Heart left ventricle (tissue), 16 donors: ENCODE results near the gene KRT9. TPM values are rescaled to one million over a fixed set of nuclear protein-coding genes. Genes with fewer than 3 reads are reported as not detected.

Experiments
- ATAC-seq, 4 donors: fragments of 200-7000 bp; cut with Tn5 transposase; one replicate each; pipeline ENCODE4 v1.9.1; 2020 to 2022; ENCODE audit warnings: moderate library complexity in 4 of 4, mild to moderate bottlenecking in 3 of 4, moderate number of reproducible peaks in 1 of 4
- DNase-seq, 5 donors: peaks; one replicate each; pipeline ENCODE4 v3.0.0-alpha.2; 2020
- H3K27ac ChIP-seq, 12 donors: fragments of 200-600 bp; sonication (generic) in 4 of 12; one replicate each; pipeline versions ENCODE4 v1.5.0 to v1.8.0; 2016 to 2022; ENCODE audit warnings: mild to moderate bottlenecking in 2 of 12
- H3K27me3 ChIP-seq, 9 donors: fragments of 200-600 bp; sonication (generic) in 2 of 9; one replicate each; pipeline versions ENCODE4 v1.5.1 to v1.8.0; 2016 to 2022; ENCODE audit warnings: mild to moderate bottlenecking in 3 of 9
- H3K36me3 ChIP-seq, 9 donors: fragments of 200-600 bp; sonication (generic) in 2 of 9; one replicate each; pipeline versions ENCODE4 v1.5.0 to v1.8.0; 2018 to 2022; ENCODE audit warnings: mild to moderate bottlenecking in 2 of 9
- H3K4me1 ChIP-seq, 12 donors: fragments of 200-600 bp; sonication (generic) in 4 of 12; one replicate each; pipeline versions ENCODE4 v1.5.0 to v1.8.0; 2016 to 2022; ENCODE audit warnings: mild to moderate bottlenecking in 3 of 12
- H3K4me3 ChIP-seq, 12 donors: fragments of 200-600 bp; sonication (generic) in 4 of 12; one replicate each; pipeline versions ENCODE4 v1.5.0 to v1.8.0; 2017 to 2022; ENCODE audit warnings: mild to moderate bottlenecking in 9 of 12, moderate library complexity in 4 of 12
- H3K9me3 ChIP-seq, 12 donors: fragments of 200-600 bp; sonication (generic) in 4 of 12; one replicate each; pipeline versions ENCODE4 v1.5.0 to v1.8.0; 2016 to 2022; ENCODE audit warnings: mild to moderate bottlenecking in 1 of 12
- POLR2A ChIP-seq, 2 donors: fragments of 450-650 bp; IDR thresholded peaks; one replicate each; pipeline ENCODE4 v1.6.1; 2017; ENCODE audit warnings: antibody characterized with exemption in 2 of 2, mild to moderate bottlenecking in 2 of 2, moderate library complexity in 2 of 2
- WGBS, 4 donors: extraction: QIAGEN DNeasy Blood & Tissue Kit in 2 of 4; methylation state at CpG; one replicate each; pipeline versions ENCODE4 v1.1.5 to v1.1.7; 2013 to 2018; 5-methylcytosine and 5-hydroxymethylcytosine counted together
- intact Hi-C, 10 donors: fragments of 100-400 bp; cut with DNase I; formaldehyde crosslinking; loops; one replicate each; pipeline versions ENCODE4 v1.11.1 to v1.14.2; 2022
- polyA plus RNA-seq, 2 donors: library from polyadenylated mRNA; stranded (reverse); fragments of 200-250 nt; gene quantifications; one replicate each; pipeline ENCODE4 v1.2.3, GENCODE V29; 2013
- total RNA-seq, 9 donors: library from RNA; depleted of rRNA in 2 of 9; stranded (reverse); fragments of >200 nt in 2 of 9; fragmentation: NEBNext Ultra II Directional in 3 of 9; extraction: Animal tissue kit (Norgen Biotek cat#: 25700) in 3 of 9; gene quantifications; one replicate each; pipeline versions ENCODE4 v1.1.0 to v1.2.4, GENCODE V29; 2016 to 2023
- TF ChIP-seq, protein P1 (sequence below), 12 donors: fragments of 200-600 bp; sonication (generic) in 4 of 12; IDR thresholded peaks; one replicate each; pipeline versions ENCODE4 v1.5.0 to v1.8.0; 2018 to 2022; ENCODE audit warnings: antibody characterized with exemption in 12 of 12, mild to moderate bottlenecking in 5 of 12
- donor health status: ischemic (EF 13 %, LVEDD 7.1; RV severe dilation, severe dysfunction).
- donor health status: healthy with polysubstance abuse.
- donor health status: DM: no; HTN: yes; CAD: no.
- donor health status: DM: no; HTN: no; CAD: no.
- donor health status: ischemic (EF 25% LVEDD 6.9; RV normal size, moderate dysfunction).
- donor health status: ischemic (EF 25% LVEDD 5.7; RV mildly dilated, moderate dysfunction).
- donor health status: healthy.
- donor health status: DM: yes; HTN: yes; CAD: no.
- donor health status: ischemic (EF 35%, LVEDD 5.7; RV mildly dilated, moderate dysfunction).
- donor health status: nonischemic (EF 11% LVEDD 7.7; RV severe dilation, severe dysfunction).
- donor health status: DM: yes; HTN: yes; CAD: no.
- donor health status: PGD.
- donor health status: ischemic (EF 29% LVEDD 5.4; RV normal size, mild dysfunction).
- donor health status: nonischemic (EF 23%, LVEDD 6.1; RV moderate dilation, normal function).

KRT9 gene
- total and polyA plus RNA-seq, 11 donors = not detected

DNA sequence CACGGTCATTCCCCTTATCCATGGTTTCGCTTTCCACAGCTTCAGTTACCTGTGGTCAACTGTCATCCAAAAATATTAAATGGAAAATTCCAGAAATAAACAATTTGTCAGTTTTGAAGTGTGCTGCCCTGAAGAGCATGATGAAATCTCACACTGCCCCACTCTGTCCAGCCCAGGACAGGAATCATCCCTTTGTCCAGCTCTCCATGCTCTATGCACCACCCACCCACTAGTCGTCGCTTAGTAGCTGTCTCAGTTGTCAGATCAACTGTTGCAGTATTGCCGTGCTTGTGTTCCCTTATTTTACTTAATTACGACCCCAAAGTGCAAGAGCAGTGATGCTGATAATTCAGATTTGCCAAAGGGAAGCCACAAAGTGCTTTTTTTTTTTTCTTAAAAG, 10.3 kb downstream of the KRT9 start:
- Histone ChIP-seq H3K27ac (no peak overlapping the region), H3K4me3 (no peak overlapping the region), H3K27me3 (peaks cover 0 to 67% (median 13%) of the 10 kb centered on the region in 9 donors), H3K4me1 (no peaks in the 10 kb centered on the region), H3K9me3 (no peaks in the 10 kb centered on the region), H3K36me3 (no peaks in the 10 kb centered on the region)
- DNase-seq (no peak), ATAC-seq (no peak)
- TF ChIP-seq POLR2A (IDR thresholded peaks at IDR 0.05) = no peak
- TF ChIP-seq, protein P1, sequence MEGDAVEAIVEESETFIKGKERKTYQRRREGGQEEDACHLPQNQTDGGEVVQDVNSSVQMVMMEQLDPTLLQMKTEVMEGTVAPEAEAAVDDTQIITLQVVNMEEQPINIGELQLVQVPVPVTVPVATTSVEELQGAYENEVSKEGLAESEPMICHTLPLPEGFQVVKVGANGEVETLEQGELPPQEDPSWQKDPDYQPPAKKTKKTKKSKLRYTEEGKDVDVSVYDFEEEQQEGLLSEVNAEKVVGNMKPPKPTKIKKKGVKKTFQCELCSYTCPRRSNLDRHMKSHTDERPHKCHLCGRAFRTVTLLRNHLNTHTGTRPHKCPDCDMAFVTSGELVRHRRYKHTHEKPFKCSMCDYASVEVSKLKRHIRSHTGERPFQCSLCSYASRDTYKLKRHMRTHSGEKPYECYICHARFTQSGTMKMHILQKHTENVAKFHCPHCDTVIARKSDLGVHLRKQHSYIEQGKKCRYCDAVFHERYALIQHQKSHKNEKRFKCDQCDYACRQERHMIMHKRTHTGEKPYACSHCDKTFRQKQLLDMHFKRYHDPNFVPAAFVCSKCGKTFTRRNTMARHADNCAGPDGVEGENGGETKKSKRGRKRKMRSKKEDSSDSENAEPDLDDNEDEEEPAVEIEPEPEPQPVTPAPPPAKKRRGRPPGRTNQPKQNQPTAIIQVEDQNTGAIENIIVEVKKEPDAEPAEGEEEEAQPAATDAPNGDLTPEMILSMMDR (IDR thresholded peaks at IDR 0.05) = no peak
- intact Hi-C loops = no loop called here
- WGBS, 4 donors = 77 to 88% (median 79%) methylated on average over 6 of the region's 6 CpGs

DNA sequence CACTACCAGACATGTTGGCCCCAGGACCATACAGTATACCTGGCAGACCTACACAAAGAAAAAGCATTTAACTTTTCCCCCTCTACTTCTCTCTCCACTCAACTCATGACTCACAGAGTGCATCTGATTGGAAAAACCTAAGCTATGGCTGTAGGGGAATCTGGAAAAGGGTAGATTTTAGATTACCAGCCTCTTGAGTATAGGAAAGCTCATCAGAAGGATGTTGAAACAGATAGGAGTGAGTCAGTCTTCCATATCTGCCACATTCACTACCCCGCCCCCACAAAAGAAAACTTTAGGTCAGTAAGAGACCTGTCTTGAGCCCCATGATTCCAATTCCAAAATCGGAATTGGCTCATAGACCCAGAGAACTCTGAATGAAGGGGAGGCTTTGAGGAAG, 12.3 kb downstream of the KRT9 start:
- ATAC-seq = no peak
- Histone ChIP-seq H3K36me3 (no peaks in the 10 kb centered on the region), H3K27me3 (peaks cover 0 to 82% (median 6%) of the 10 kb centered on the region in 9 donors), H3K9me3 (no peaks in the 10 kb centered on the region), H3K27ac (no peak overlapping the region), H3K4me1 (no peaks in the 10 kb centered on the region), H3K4me3 (no peak overlapping the region)
- WGBS, 4 donors = 72 to 85% (median 82%) methylated on average over 2 of the region's 2 CpGs
- intact Hi-C loops = loop anchor here in 1 of 10 donors (10.0 kb wide), 1 partner anchor 945 kb away; no protein-coding TSS in a partner anchor
- no peak for DNase-seq
- TF ChIP-seq POLR2A (IDR thresholded peaks at IDR 0.05) = no peak
- TF ChIP-seq, protein P1 (IDR thresholded peaks at IDR 0.05) = no peak

DNA sequence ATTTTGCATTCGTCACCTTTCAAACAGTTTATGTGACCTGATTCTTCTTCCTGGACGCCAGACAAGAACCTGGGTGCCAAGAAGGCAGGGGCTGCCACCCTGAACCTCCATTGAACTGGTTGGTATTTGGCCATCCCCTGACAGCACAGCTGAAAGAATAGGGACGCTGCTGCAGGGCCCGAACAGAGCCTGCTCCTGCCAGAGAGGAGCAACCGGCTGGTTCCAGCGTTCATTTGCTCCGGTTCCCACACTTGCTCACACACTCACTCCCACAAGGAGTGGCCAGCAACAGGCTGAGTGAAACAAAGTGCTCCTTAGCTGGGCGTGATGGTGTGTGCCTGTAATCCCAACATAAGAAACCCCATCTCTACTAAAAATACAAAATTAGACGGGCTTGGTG, 14.9 kb downstream of the KRT9 start:
- Histone ChIP-seq H3K27ac (no peak overlapping the region), H3K36me3 (no peaks in the 10 kb centered on the region), H3K27me3 (peaks cover 0 to 77% (median 6%) of the 10 kb centered on the region in 9 donors), H3K4me1 (no peaks in the 10 kb centered on the region), H3K4me3 (no peak overlapping the region), H3K9me3 (no peaks in the 10 kb centered on the region)
- ATAC-seq (no peak), DNase-seq (no peak)
- WGBS, 4 donors = 65 to 77% (median 73%) methylated on average over 8 to 9 of the region's 9 CpGs
- TF ChIP-seq POLR2A (IDR thresholded peaks at IDR 0.05) = no peak
- TF ChIP-seq, protein P1 (IDR thresholded peaks at IDR 0.05) = no peak
- intact Hi-C loops = loop anchor here in 1 of 10 donors (10.0 kb wide), 1 partner anchor 942 kb away; no protein-coding TSS in a partner anchor

DNA sequence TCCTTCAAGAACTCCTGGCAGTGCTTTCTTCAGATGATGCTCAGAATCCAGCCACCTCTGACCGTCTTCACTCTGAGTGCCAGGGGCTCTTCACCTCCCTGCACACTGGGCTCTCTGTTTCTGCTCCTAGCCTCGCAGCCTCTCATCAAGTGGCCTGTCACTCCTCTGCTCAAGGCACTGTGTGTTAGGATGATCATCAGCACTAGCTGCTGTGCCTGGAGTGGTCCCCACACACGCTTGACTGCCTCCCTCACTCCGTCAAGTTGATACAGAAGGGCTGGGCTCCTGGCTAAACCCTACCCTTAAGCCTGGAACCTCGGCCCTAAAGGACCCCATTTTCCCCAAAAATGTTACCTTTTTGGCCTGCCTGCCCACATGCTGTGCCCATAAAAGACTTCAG, 15.6 kb downstream of the KRT9 start:
- Histone ChIP-seq H3K27ac (no peak overlapping the region), H3K4me1 (no peaks in the 10 kb centered on the region), H3K27me3 (peaks cover 0 to 75% (median 4%) of the 10 kb centered on the region in 9 donors), H3K36me3 (no peaks in the 10 kb centered on the region), H3K9me3 (no peaks in the 10 kb centered on the region), H3K4me3 (no peak overlapping the region)
- intact Hi-C loops = loop anchor here in 1 of 10 donors (10.0 kb wide), 1 partner anchor 942 kb away; no protein-coding TSS in a partner anchor
- no peak for TF ChIP-seq POLR2A (IDR thresholded peaks at IDR 0.05)
- TF ChIP-seq, protein P1 (IDR thresholded peaks at IDR 0.05) = no peak
- no peak for DNase-seq
- 26 to 54% (median 37%) methylated on average over 2 to 5 of the region's 5 CpGs for WGBS, 4 donors
- no peak for ATAC-seq
